GM21360 (cell line): Measurements from ENCODE around the gene C5.

Experiments
- ATAC-seq: cut with Tn5 transposase; IDR thresholded peaks from one replicate; pipeline ENCODE4 v1.9.1; 2021; ENCODE audit warnings: mild to moderate bottlenecking, moderate library complexity; ENCODE audit not compliant: unreplicated experiment

The C5 gene

GRCh38 chr9:120944434-120944843, 105.6 kb downstream of the C5 start:
- peak; percentile 99 for ATAC-seq

- ATAC-seq, result no peak
Observed at GRCh38 chr9:120942186-120943001, 107.7 kb downstream of the C5 start.

GRCh38 chr9:120941046-120941770, 108.9 kb downstream of the C5 start:
- ATAC-seq, result no peak

GRCh38 chr9:120940573-120940972, 109.5 kb downstream of the C5 start:
- ATAC-seq, result no peak

GRCh38 chr9:120938851-120939250, 111.2 kb downstream of the C5 start:
- no peak for ATAC-seq

GRCh38 chr9:120937596-120937995, 112.5 kb downstream of the C5 start:
- ATAC-seq, result no peak

GRCh38 chr9:120937127-120937526, 112.9 kb downstream of the C5 start:
- ATAC-seq, result no peak

- no peak for ATAC-seq
Observed at GRCh38 chr9:120936764-120937122, 113.3 kb downstream of the C5 start.

- ATAC-seq, result peak; percentile 35
Observed at GRCh38 chr9:120936011-120936763, 113.9 kb downstream of the C5 start.

GRCh38 chr9:120935383-120935857, 114.7 kb downstream of the C5 start:
- no peak for ATAC-seq

- ATAC-seq, result no peak
Observed at GRCh38 chr9:120934281-120934680, 115.8 kb downstream of the C5 start.

- ATAC-seq, result no peak
Observed at GRCh38 chr9:120933310-120934055, 116.6 kb downstream of the C5 start.

- no peak for ATAC-seq
Observed at GRCh38 chr9:120932086-120932823, 117.8 kb downstream of the C5 start.

GRCh38 chr9:120931231-120932085, 118.6 kb downstream of the C5 start:
- peak; percentile 42 for ATAC-seq

- ATAC-seq, result no peak
Observed at GRCh38 chr9:120929229-120929791, 120.8 kb downstream of the C5 start.

- peak; percentile 26 for ATAC-seq
Observed at GRCh38 chr9:120928483-120929228, 121.4 kb downstream of the C5 start.

- no peak for ATAC-seq
Observed at GRCh38 chr9:120928015-120928482, 122.0 kb downstream of the C5 start.
